NK-92 treated with Interleukin-12 subunit alpha and Interleukin-12 subunit beta, amount 100 ng/mL, for 24 hours (cell line): ENCODE measurements around the gene PKIG.
"Not testable (repeated sequence)": the region's sequence is repeated elsewhere in the genome, so short reads cannot be mapped to it uniquely, and the experiment has no call there.

ENCODE experiments used
- DNase-seq: peaks from one replicate; lab custom pipeline; 2025; lab: John Stamatoyannopoulos, UW

Gene PKIG

GRCh38 chr20:44582311-44583025 lies at the start of gene PKIG:
Gene PKIG (plus strand): TSS chr20:44582579. CDS start chr20:44614557, 31,978 bp downstream.
- no peak for DNase-seq

GRCh38 chr20:44532981-44533331 lies 49.4 kb upstream of the PKIG start:
- no peak for DNase-seq

- no peak for DNase-seq
Measured at GRCh38 chr20:44533928-44534327, 48.5 kb upstream of the PKIG start.

- DNase-seq: no peak
Measured at GRCh38 chr20:44536175-44536574, 46.2 kb upstream of the PKIG start.

GRCh38 chr20:44537993-44538392 lies 44.4 kb upstream of the PKIG start:
- DNase-seq: no peak

- DNase-seq: no peak
Measured at GRCh38 chr20:44540834-44541233, 41.5 kb upstream of the PKIG start.

- DNase-seq: no peak
Measured at GRCh38 chr20:44541992-44542391, 40.4 kb upstream of the PKIG start.

- no peak for DNase-seq
Measured at GRCh38 chr20:44542890-44543289, 39.5 kb upstream of the PKIG start.

- no peak for DNase-seq
Measured at GRCh38 chr20:44543358-44543757, 39.0 kb upstream of the PKIG start.

- no peak for DNase-seq
Measured at GRCh38 chr20:44544263-44544662, 38.1 kb upstream of the PKIG start.

- no peak for DNase-seq
Measured at GRCh38 chr20:44547419-44547818, 35.0 kb upstream of the PKIG start.

GRCh38 chr20:44549123-44549522 lies 33.3 kb upstream of the PKIG start:
- DNase-seq: no peak

- DNase-seq: no peak
Measured at GRCh38 chr20:44552050-44552449, 30.3 kb upstream of the PKIG start.

- DNase-seq: no peak
Measured at GRCh38 chr20:44552568-44552949, 29.8 kb upstream of the PKIG start.

- DNase-seq: no peak
Measured at GRCh38 chr20:44552950-44553908, 29.1 kb upstream of the PKIG start.

- DNase-seq: no peak
Measured at GRCh38 chr20:44559302-44559701, 23.1 kb upstream of the PKIG start.

- no peak for DNase-seq
Measured at GRCh38 chr20:44560229-44560628, 22.1 kb upstream of the PKIG start.

- DNase-seq: not testable (repeated sequence)
Measured at GRCh38 chr20:44560818-44561217, 21.6 kb upstream of the PKIG start.

- no peak for DNase-seq
Measured at GRCh38 chr20:44561876-44562275, 20.5 kb upstream of the PKIG start.

- no peak for DNase-seq
Measured at GRCh38 chr20:44566018-44566417, 16.4 kb upstream of the PKIG start.

GRCh38 chr20:44566811-44567210 lies 15.6 kb upstream of the PKIG start:
- DNase-seq: no peak

GRCh38 chr20:44570367-44570766 lies 12.0 kb upstream of the PKIG start:
- DNase-seq: no peak

GRCh38 chr20:44571362-44571988 lies 10.9 kb upstream of the PKIG start:
- DNase-seq: no peak
